ENCODE results near the gene MCU.
"Not testable (repeated sequence)": the region's sequence is repeated elsewhere in the genome, so short reads cannot be mapped to it uniquely, and the experiment has no call there.

Gene MCU

DNA sequence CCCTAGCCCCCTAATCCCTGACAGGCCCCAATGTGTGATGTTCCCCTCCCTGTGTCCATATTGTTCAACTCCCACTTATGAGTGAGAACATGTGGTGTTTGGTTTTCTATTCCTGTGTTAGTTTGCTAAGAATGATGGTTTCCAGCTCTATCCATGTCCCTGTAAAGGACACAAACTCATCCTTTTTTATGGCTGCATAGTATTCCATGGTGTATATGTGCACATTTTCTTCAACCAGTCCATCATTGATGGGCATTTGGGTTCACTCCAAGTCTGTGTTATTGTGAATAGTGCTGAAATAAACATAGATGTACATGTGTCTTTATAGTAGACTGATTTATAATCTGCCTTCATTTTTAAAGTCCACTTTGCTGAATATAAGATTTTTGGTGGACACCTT is 79.3 kb downstream of the MCU start:
- not testable (repeated sequence) for H3K4me1 ChIP-seq (ENCODE audit: control insufficient read depth in 1 of 2, insufficient read depth in 2 of 2, low read length in 2 of 2); H3K9me3 ChIP-seq (ENCODE audit: control insufficient read depth in 1 of 2, low read length in 2 of 2); H3K4me3 ChIP-seq (ENCODE audit: low read depth in 1 of 2, low read length in 2 of 2); H3K27ac ChIP-seq (ENCODE audit: low read depth, low read length); H3K36me3 ChIP-seq (ENCODE audit: control insufficient read depth in 1 of 2, insufficient read depth in 2 of 2, low read length in 2 of 2); H3K9ac ChIP-seq (ENCODE audit: low read depth in 1 of 2, low read length in 2 of 2); H3K27me3 ChIP-seq (ENCODE audit: control insufficient read depth in 1 of 2, insufficient read depth in 2 of 2, low read length in 2 of 2)

DNA sequence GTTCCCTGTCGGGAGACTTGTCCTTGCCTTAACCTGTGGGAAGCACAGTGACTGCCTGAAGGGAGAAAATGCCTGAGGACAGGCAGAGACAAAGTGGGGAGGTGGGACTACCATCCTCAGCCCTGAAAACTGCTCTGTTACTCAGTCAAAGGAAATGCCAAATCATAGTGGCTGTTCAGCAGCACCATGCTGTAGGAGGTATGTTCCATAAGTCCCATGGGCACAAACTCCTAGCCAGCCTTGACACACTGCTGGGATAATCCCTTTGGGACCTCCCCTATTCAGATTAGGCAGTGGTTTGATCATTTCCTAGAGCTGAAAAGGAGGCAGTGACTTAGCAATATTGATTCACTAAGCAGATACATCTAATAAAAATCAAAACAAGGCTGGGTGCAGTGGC is 80.1 kb downstream of the MCU start:
- no peaks in the 10 kb centered on the region for H3K4me1 ChIP-seq (ENCODE audit: control insufficient read depth in 1 of 2, insufficient read depth in 2 of 2, low read length in 2 of 2)

DNA sequence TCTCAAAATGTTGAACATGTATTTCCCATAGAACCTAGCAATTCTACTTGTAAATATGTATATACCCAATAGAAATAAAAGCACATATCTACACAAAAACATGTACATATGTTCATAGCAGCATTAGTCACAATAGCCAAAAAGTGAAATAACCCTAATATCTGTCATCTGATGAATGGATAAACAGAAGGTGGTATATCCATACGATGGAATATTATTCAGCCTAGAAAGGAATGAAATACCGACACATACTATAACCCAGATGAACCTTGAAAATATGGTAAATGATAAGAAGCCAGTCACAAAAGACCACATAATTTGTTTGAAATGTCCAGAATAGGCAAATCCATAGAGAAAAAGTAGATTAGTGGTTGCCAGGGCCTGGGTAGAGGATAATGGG is 87.9 kb downstream of the MCU start:
- Histone ChIP-seq H3K27me3 (ENCODE audit: control insufficient read depth in 1 of 2, insufficient read depth in 2 of 2, low read length in 2 of 2) (no peaks in the 10 kb centered on the region), H3K27ac (ENCODE audit: low read depth, low read length) (no peak overlapping the region), H3K36me3 (ENCODE audit: control insufficient read depth in 1 of 2, insufficient read depth in 2 of 2, low read length in 2 of 2) (no peaks in the 10 kb centered on the region), H3K4me1 (ENCODE audit: control insufficient read depth in 1 of 2, insufficient read depth in 2 of 2, low read length in 2 of 2) (no peaks in the 10 kb centered on the region), H3K4me3 (ENCODE audit: low read depth in 1 of 2, low read length in 2 of 2) (no peak overlapping the region), H3K9ac (ENCODE audit: low read depth in 1 of 2, low read length in 2 of 2) (no peak overlapping the region), H3K9me3 (ENCODE audit: control insufficient read depth in 1 of 2, low read length in 2 of 2) (no peaks in the 10 kb centered on the region)

More for the DNA sequence above, 80.1 kb downstream of the MCU start:
- Histone ChIP-seq H3K36me3 (ENCODE audit: control insufficient read depth in 1 of 2, insufficient read depth in 2 of 2, low read length in 2 of 2) (peaks cover 0 to 2% of the 10 kb centered on the region in 2 donors), H3K9me3 (ENCODE audit: control insufficient read depth in 1 of 2, low read length in 2 of 2) (peaks cover 5% of the 10 kb centered on the region in 2 donors), H3K4me3 (ENCODE audit: low read depth in 1 of 2, low read length in 2 of 2) (no peak overlapping the region), H3K27ac (ENCODE audit: low read depth, low read length) (no peak overlapping the region), H3K27me3 (ENCODE audit: control insufficient read depth in 1 of 2, insufficient read depth in 2 of 2, low read length in 2 of 2) (no peaks in the 10 kb centered on the region), H3K9ac (ENCODE audit: low read depth in 1 of 2, low read length in 2 of 2) (no peak overlapping the region)

DNA sequence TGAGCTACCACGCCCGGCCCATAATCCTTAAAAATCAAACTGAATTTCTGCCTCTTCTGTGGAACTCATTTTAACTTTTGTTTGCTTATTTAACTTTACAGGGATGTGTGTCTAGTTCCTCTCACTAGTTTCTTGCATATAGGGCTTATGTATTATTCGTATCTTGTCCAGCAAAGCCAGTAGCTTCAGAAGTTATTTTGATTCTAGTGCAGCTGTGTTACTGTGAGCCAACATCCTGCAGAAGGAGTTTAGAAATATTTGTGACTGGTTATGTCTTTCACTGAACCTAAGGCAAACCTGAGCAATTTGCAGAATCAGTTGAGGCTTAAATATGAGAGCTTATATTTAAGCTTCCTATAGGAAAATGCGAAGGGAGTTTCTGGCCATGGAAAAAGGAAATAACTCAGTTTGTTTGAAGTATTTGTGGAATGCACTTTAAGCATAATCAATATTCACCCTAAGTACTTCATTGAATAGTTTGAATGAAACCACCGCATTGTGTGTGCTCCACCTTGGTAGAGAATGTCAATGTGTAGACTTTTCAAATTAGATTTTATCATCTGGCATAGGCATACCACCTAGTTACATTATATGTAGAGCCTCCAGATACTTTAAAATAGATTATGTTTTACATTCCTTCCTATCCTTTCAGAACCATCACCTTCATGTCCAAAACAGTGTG is 90.8 kb downstream of the MCU start:
- Histone ChIP-seq H3K9ac (ENCODE audit: low read depth in 1 of 2, low read length in 2 of 2) (no peak overlapping the region), H3K4me3 (ENCODE audit: low read depth in 1 of 2, low read length in 2 of 2) (no peak overlapping the region), H3K4me1 (ENCODE audit: control insufficient read depth in 1 of 2, insufficient read depth in 2 of 2, low read length in 2 of 2) (peaks cover 0 to 5% of the 10 kb centered on the region in 2 donors), H3K27me3 (ENCODE audit: control insufficient read depth in 1 of 2, insufficient read depth in 2 of 2, low read length in 2 of 2) (no peaks in the 10 kb centered on the region), H3K36me3 (ENCODE audit: control insufficient read depth in 1 of 2, insufficient read depth in 2 of 2, low read length in 2 of 2) (no peaks in the 10 kb centered on the region), H3K9me3 (ENCODE audit: control insufficient read depth in 1 of 2, low read length in 2 of 2) (no peaks in the 10 kb centered on the region), H3K27ac (ENCODE audit: low read depth, low read length) (no peak overlapping the region)

DNA sequence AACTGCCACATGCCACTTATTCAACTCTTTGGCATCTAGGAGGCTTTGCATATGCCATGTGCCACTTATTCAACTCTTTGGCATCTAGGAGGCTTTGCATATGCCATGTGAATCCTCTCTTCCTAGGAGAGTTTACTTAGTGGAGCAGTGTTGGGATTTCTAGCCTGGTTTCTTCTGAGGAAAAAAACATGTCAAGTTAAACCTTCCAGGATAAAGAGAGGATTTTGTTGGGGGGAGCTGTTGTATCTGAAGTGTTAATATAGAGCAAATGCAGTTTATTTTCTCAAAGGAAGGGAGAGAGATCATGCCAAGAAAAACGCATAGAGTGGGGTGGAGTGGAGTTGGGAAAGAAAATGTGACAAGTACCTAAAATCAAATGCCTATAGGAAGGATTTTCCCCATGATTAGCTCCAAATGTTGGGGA is 91.5 kb downstream of the MCU start:
- H3K27ac ChIP-seq (ENCODE audit: low read depth, low read length): no peak overlapping the region
- H3K36me3 ChIP-seq (ENCODE audit: control insufficient read depth in 1 of 2, insufficient read depth in 2 of 2, low read length in 2 of 2): no peaks in the 10 kb centered on the region
- no peak overlapping the region for H3K9ac ChIP-seq (ENCODE audit: low read depth in 1 of 2, low read length in 2 of 2)
- H3K4me1 ChIP-seq (ENCODE audit: control insufficient read depth in 1 of 2, insufficient read depth in 2 of 2, low read length in 2 of 2): peaks cover 0 to 5% of the 10 kb centered on the region in 2 donors
- no peaks in the 10 kb centered on the region for H3K27me3 ChIP-seq (ENCODE audit: control insufficient read depth in 1 of 2, insufficient read depth in 2 of 2, low read length in 2 of 2)
- H3K9me3 ChIP-seq (ENCODE audit: control insufficient read depth in 1 of 2, low read length in 2 of 2): no peaks in the 10 kb centered on the region
- H3K4me3 ChIP-seq (ENCODE audit: low read depth in 1 of 2, low read length in 2 of 2): no peak overlapping the region

DNA sequence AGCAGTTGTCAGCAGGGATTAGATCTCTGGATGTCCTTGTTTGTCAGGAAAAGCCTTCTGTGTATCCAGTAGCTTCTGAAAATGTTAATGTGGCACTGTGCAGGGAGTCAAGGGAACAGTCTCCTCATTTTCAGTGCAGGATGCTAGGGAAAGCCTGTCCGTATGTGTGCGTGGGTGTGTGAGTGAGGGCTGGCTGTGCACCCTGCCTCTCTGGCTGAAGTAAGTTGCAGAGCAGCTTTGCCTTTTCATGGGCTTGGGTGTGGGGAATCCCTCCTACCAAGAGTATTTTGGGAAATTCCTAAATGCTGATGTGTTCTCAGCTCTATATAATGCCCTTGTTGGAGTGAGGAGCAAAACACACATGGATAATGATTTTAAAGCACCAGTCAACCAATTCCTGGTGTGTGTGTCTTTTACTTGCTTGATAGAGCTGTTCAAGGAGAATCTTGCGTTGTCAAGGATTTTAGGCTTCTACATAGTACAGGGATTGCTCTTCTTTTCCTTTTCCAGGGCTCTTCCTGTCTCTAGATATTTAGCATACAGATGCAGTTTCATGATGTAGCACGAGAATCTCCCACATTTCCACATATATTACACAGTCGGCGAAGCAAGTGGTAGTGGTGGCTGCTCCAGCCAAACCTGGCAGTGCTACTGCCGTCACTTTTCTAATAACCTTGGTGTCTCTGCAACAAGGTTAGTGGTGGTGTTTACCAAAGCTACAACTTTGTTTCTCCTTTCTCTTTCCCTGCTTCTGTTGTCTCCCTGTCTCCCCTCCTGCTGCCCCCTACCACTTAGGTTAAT is 92.8 kb downstream of the MCU start:
- H3K4me3 ChIP-seq (ENCODE audit: low read depth in 1 of 2, low read length in 2 of 2): no peak overlapping the region
- no peaks in the 10 kb centered on the region for H3K27me3 ChIP-seq (ENCODE audit: control insufficient read depth in 1 of 2, insufficient read depth in 2 of 2, low read length in 2 of 2)

DNA sequence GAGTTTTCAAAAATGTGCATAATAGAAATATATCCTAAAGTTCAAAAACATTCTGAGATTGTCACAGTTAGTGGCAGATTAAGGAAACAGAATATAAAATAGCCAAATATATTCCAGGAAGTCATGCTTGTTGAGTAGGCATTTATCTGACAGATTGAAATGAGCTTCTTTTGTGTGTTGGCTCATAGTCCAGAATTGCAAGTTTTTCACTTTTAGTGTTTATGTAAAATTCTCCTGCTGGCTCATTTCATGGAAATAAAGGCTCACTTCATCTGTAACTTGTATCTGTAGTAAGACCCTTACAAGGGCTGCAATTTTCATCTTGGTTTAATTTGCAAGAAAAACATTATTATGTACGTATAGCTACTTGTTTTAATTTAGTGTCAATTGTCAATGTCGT is 93.5 kb downstream of the MCU start:
- Histone ChIP-seq H3K27ac (ENCODE audit: low read depth, low read length) (no peak overlapping the region), H3K9ac (ENCODE audit: low read depth in 1 of 2, low read length in 2 of 2) (no peak overlapping the region), H3K4me3 (ENCODE audit: low read depth in 1 of 2, low read length in 2 of 2) (no peak overlapping the region)

More for the DNA sequence above, 92.8 kb downstream of the MCU start:
- no peak overlapping the region for H3K9ac ChIP-seq (ENCODE audit: low read depth in 1 of 2, low read length in 2 of 2)
- no peaks in the 10 kb centered on the region for H3K9me3 ChIP-seq (ENCODE audit: control insufficient read depth in 1 of 2, low read length in 2 of 2)
- peaks cover 0 to 5% of the 10 kb centered on the region in 2 donors for H3K4me1 ChIP-seq (ENCODE audit: control insufficient read depth in 1 of 2, insufficient read depth in 2 of 2, low read length in 2 of 2)
- no peaks in the 10 kb centered on the region for H3K36me3 ChIP-seq (ENCODE audit: control insufficient read depth in 1 of 2, insufficient read depth in 2 of 2, low read length in 2 of 2)
- H3K27ac ChIP-seq (ENCODE audit: low read depth, low read length): no peak overlapping the region

DNA sequence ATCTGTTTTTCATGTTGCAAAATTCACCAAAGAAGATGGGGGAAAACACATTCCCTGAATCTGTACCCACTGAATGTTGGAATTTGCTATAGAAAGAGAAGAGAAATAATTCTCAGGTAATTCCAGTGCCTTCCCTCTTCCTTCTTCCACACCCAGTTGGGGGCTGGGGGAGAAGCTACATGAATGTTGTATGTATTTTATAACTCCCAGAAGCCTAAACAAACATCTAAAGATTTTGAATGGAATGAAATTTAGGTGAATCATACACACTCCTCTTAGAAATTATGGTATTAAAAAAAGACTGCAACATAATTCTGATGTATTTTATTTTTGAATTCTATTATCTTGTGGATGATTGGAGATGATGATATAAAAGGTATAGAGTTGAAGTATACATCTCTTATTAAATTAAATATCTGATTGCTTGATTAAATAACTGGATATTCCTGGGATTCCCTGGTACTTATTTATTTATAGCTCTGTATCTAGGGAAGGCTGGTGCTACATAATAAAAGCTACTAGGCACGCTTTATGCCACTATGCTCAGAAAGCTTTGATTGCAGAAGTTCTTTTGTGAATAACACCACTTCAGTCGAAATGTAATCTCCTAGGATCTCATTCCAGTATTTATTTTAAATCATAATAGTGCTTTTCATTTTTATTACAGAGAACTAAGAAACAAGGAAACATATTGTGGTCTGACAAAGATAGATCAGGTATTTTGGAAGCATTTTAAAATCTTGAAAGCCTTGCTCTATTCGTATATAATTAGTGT is 98.5 kb downstream of the MCU start:
- Histone ChIP-seq H3K36me3 (ENCODE audit: control insufficient read depth in 1 of 2, insufficient read depth in 2 of 2, low read length in 2 of 2) (no peaks in the 10 kb centered on the region), H3K27ac (ENCODE audit: low read depth, low read length) (no peak overlapping the region), H3K4me1 (ENCODE audit: control insufficient read depth in 1 of 2, insufficient read depth in 2 of 2, low read length in 2 of 2) (peaks cover 0 to 7% of the 10 kb centered on the region in 2 donors), H3K9me3 (ENCODE audit: control insufficient read depth in 1 of 2, low read length in 2 of 2) (no peaks in the 10 kb centered on the region), H3K27me3 (ENCODE audit: control insufficient read depth in 1 of 2, insufficient read depth in 2 of 2, low read length in 2 of 2) (no peaks in the 10 kb centered on the region), H3K9ac (ENCODE audit: low read depth in 1 of 2, low read length in 2 of 2) (no peak overlapping the region), H3K4me3 (ENCODE audit: low read depth in 1 of 2, low read length in 2 of 2) (no peak overlapping the region)

More for the DNA sequence above, 93.5 kb downstream of the MCU start:
- no peaks in the 10 kb centered on the region for H3K27me3 ChIP-seq (ENCODE audit: control insufficient read depth in 1 of 2, insufficient read depth in 2 of 2, low read length in 2 of 2)
- no peaks in the 10 kb centered on the region for H3K36me3 ChIP-seq (ENCODE audit: control insufficient read depth in 1 of 2, insufficient read depth in 2 of 2, low read length in 2 of 2)
- H3K4me1 ChIP-seq (ENCODE audit: control insufficient read depth in 1 of 2, insufficient read depth in 2 of 2, low read length in 2 of 2): peaks cover 0 to 5% of the 10 kb centered on the region in 2 donors
- no peaks in the 10 kb centered on the region for H3K9me3 ChIP-seq (ENCODE audit: control insufficient read depth in 1 of 2, low read length in 2 of 2)

DNA sequence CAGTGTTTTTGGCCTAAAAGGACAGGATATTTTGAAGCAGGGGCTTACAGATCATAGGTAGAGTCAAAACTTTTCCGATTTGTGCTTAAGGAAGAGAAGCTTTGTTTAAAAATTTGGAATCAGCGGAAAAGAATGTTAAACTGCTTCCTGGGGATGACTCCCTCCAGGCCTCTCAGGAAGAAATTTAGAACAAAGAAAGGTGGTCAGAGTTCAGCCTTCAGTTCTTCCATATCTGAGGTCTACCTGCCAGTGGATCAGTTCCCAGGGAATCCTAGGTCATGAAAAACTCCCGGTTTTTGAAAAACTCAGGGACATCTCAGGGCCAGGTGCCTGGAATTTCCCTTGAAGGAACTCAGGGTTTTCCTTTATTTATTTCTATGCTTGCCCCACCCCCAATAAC is 100.3 kb downstream of the MCU start:
- Histone ChIP-seq H3K4me3 (ENCODE audit: low read depth in 1 of 2, low read length in 2 of 2) (no peak overlapping the region), H3K27ac (ENCODE audit: low read depth, low read length) (no peak overlapping the region), H3K36me3 (ENCODE audit: control insufficient read depth in 1 of 2, insufficient read depth in 2 of 2, low read length in 2 of 2) (peaks cover 0 to 3% of the 10 kb centered on the region in 2 donors), H3K9me3 (ENCODE audit: control insufficient read depth in 1 of 2, low read length in 2 of 2) (no peaks in the 10 kb centered on the region), H3K4me1 (ENCODE audit: control insufficient read depth in 1 of 2, insufficient read depth in 2 of 2, low read length in 2 of 2) (peaks cover 0 to 4% of the 10 kb centered on the region in 2 donors), H3K9ac (ENCODE audit: low read depth in 1 of 2, low read length in 2 of 2) (no peak overlapping the region), H3K27me3 (ENCODE audit: control insufficient read depth in 1 of 2, insufficient read depth in 2 of 2, low read length in 2 of 2) (no peaks in the 10 kb centered on the region)

DNA sequence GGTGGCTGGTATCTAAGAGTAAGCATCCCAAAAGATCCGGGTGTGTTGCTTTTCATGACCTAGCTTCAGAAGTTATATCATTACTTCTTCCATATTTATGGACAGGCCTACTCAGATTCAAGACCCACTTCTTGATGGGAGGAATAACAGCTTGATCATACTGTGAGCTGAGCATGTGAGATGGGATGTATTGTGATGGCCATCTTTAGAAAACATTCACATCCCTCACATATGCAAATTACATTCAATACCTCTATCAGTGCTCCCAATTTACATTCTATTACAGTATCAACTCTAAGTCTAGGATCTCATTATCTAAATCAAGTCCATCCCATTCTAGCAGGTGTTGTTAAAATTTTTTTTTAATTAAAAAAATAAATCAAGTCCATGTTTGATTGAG is 101.8 kb downstream of the MCU start:
- Histone ChIP-seq H3K9me3 (ENCODE audit: control insufficient read depth in 1 of 2, low read length in 2 of 2) (no peaks in the 10 kb centered on the region), H3K27ac (ENCODE audit: low read depth, low read length) (no peak overlapping the region), H3K4me1 (ENCODE audit: control insufficient read depth in 1 of 2, insufficient read depth in 2 of 2, low read length in 2 of 2) (peaks cover 0 to 4% of the 10 kb centered on the region in 2 donors)

More for the DNA sequence above, 101.8 kb downstream of the MCU start:
- H3K36me3 ChIP-seq (ENCODE audit: control insufficient read depth in 1 of 2, insufficient read depth in 2 of 2, low read length in 2 of 2): peaks cover 0 to 3% of the 10 kb centered on the region in 2 donors
- H3K4me3 ChIP-seq (ENCODE audit: low read depth in 1 of 2, low read length in 2 of 2): no peak overlapping the region
- H3K27me3 ChIP-seq (ENCODE audit: control insufficient read depth in 1 of 2, insufficient read depth in 2 of 2, low read length in 2 of 2): no peaks in the 10 kb centered on the region
- no peak overlapping the region for H3K9ac ChIP-seq (ENCODE audit: low read depth in 1 of 2, low read length in 2 of 2)

Measured in duodenal mucosa (tissue), 2 donors.